WTC11 (cell line): Measurements from ENCODE around the gene ENTPD1. TPM values are rescaled to one million over a fixed set of nuclear protein-coding genes. Genes with fewer than 3 reads are reported as not detected.
"Not testable (repeated sequence)": the region's sequence is repeated elsewhere in the genome, so short reads cannot be mapped to it uniquely, and the experiment has no call there.

Experiments used
- ATAC-seq: fragments of 200-7000 bp; cut with Tn5 transposase; 2 replicates; pipeline ENCODE4 v1.10.0; 2021; ENCODE audit warnings: mild to moderate bottlenecking, moderate library complexity
- CTCF ChIA-PET: fragments of 300-600 bp; sonication (Branson Sonifier 250); formaldehyde crosslinking; loops from one replicate; lab custom pipeline; 2021; ENCODE audit warnings: antibody characterized with exemption; lab: Charles Lee
- POLR2A ChIA-PET: fragments of 350-600 bp; sonication (Branson Sonifier 250); formaldehyde crosslinking; loops from one replicate; lab custom pipeline; 2021; ENCODE audit warnings: antibody characterized with exemption; lab: Charles Lee
- DNase-seq: peaks from one replicate; pipeline ENCODE4 v3.0.0; 2021; ENCODE audit warnings: low spot score
- H3K27ac Mint-ChIP-seq: 2 replicates; pipeline ENCODE4 v1.8.0; 2021; ENCODE audit warnings: mixed read lengths
- H3K27me3 Mint-ChIP-seq: 2 replicates; pipeline ENCODE4 v1.8.0; 2021; ENCODE audit warnings: low read depth, mild to moderate bottlenecking, moderate library complexity, mixed read lengths
- H3K36me3 Mint-ChIP-seq: 2 replicates; pipeline ENCODE4 v1.8.0; 2021; ENCODE audit warnings: mixed read lengths
- H3K4me1 Mint-ChIP-seq: 2 replicates; pipeline ENCODE4 v1.8.0; 2022; ENCODE audit warnings: mixed read lengths
- H3K4me3 Mint-ChIP-seq: 2 replicates; pipeline ENCODE4 v1.8.0; 2021; ENCODE audit warnings: mild to moderate bottlenecking, moderate library complexity, mixed read lengths
- H3K9me3 Mint-ChIP-seq: 2 replicates; pipeline ENCODE4 v1.8.0; 2021; ENCODE audit warnings: mixed read lengths
- CBFB ChIP-seq: sonication (generic); formaldehyde crosslinking; IDR thresholded peaks from 2 replicates; pipeline ENCODE4 v1.8.1; 2022; ENCODE audit warnings: mild to moderate bottlenecking, low read depth, missing genetic modification reagents
- NFE2L1 ChIP-seq: sonication (generic); formaldehyde crosslinking; IDR thresholded peaks from 2 replicates; pipeline ENCODE4 v1.8.1; 2023; ENCODE audit warnings: missing genetic modification reagents
- NFYB ChIP-seq: sonication (generic); formaldehyde crosslinking; conservative IDR thresholded peaks from 2 replicates; pipeline ENCODE4 v1.8.0; 2022; ENCODE audit warnings: low read depth, missing genetic modification reagents
- NR3C1 ChIP-seq: sonication (generic); formaldehyde crosslinking; conservative IDR thresholded peaks from 2 replicates; pipeline ENCODE4 v1.8.1; 2023; ENCODE audit warnings: low read depth, mild to moderate bottlenecking, missing genetic modification reagents
- ZBTB21 ChIP-seq: sonication (generic); formaldehyde crosslinking; IDR thresholded peaks from 2 replicates; pipeline ENCODE4 v1.8.1; 2023; ENCODE audit warnings: mild to moderate bottlenecking, missing genetic modification reagents, borderline replicate concordance
- ZNF121 ChIP-seq: sonication (generic); formaldehyde crosslinking; IDR thresholded peaks from 2 replicates; pipeline ENCODE4 v1.8.0; 2023; ENCODE audit warnings: missing genetic modification reagents
- ZNF396 ChIP-seq: fragments of 250-450 bp; sonication (Bioruptor Pico); IDR thresholded peaks from 2 replicates; pipeline ENCODE4 v1.8.0; 2021; ENCODE audit warnings: mild to moderate bottlenecking, moderate library complexity, borderline replicate concordance
- ZNF416 ChIP-seq: fragments of 250-450 bp; sonication (Bioruptor Pico); IDR thresholded peaks from 2 replicates; pipeline ENCODE4 v1.9.0; 2021; ENCODE audit warnings: mild to moderate bottlenecking, inconsistent platforms
- ZNF423 ChIP-seq: fragments of 250-450 bp; sonication (Bioruptor Pico); IDR thresholded peaks from 2 replicates; pipeline ENCODE4 v2.1.2; 2022; ENCODE audit warnings: mild to moderate bottlenecking, moderate library complexity
- total RNA-seq: library from RNA; stranded (reverse); gene quantifications from 3 replicates; pipeline ENCODE4 v1.2.3, GENCODE V29; 2021
- TF ChIP-seq, protein P1 (sequence below): sonication (generic); formaldehyde crosslinking; IDR thresholded peaks from 2 replicates; pipeline ENCODE4 v1.8.0; 2023; ENCODE audit warnings: mild to moderate bottlenecking, missing genetic modification reagents
- TF ChIP-seq, protein P2 (sequence below): sonication (generic); formaldehyde crosslinking; IDR thresholded peaks from 2 replicates; pipeline ENCODE4 v1.8.1; 2022; ENCODE audit warnings: low read depth, missing genetic modification reagents, borderline replicate concordance
- TF ChIP-seq, protein P3 (sequence below): sonication (generic); formaldehyde crosslinking; IDR thresholded peaks from 2 replicates; pipeline ENCODE4 v1.8.1; 2022; ENCODE audit warnings: missing genetic modification reagents, borderline replicate concordance
- TF ChIP-seq, protein P4 (sequence below): fragments of 250-450 bp; sonication (Bioruptor Pico); conservative IDR thresholded peaks from 2 replicates; pipeline ENCODE4 v1.9.0; 2021; ENCODE audit warnings: mild to moderate bottlenecking
- TF ChIP-seq, protein P5 (sequence below): sonication (generic); formaldehyde crosslinking; IDR thresholded peaks from 2 replicates; pipeline ENCODE4 v1.8.1; 2023; ENCODE audit warnings: mild to moderate bottlenecking, missing genetic modification reagents

The ENTPD1 gene
- total RNA-seq, 1 experiment from 2014 or later, result 2.3 TPM

DNA sequence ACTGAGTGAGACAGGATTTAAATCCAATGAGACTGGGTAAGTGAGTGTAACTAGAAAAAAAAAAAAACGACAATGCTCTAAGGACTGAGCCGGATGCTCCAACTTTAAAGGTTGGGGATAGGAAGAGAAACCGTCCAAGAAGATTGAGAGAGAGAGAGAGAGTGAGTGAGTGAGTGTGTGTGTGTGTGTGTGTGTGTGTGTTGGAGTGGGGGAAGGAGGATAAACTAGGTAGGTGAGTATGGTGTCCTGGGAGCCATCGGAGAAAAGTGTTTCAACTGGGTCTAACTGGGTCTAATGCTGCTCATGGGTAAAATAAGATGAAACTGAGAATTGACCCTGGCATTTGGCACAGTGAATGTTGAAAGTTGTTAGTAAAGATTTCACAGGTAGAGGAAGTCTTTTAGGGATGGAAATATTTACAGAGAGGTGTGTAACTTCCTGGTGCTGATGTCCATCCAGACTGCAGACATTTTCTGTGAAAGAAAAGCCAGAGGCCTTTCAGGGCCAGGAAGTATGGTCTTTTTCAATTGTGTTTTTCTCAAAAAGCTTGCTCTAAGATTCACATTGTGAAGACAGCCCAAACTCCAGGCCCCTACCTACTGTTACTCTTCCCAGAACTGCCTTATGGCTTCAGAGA, 14.2 kb downstream of the ENTPD1 start:
- peaks cover 30% of the 10 kb centered on the region for H3K9me3 Mint-ChIP-seq
- H3K4me3 Mint-ChIP-seq, result no peak overlapping the region
- H3K4me1 Mint-ChIP-seq, result peaks cover 12% of the 10 kb centered on the region
- 0 out of 2 replicates have a peak overlapping the region, but pooled peaks have one; percentile 13 for H3K27ac Mint-ChIP-seq
- ATAC-seq (no peak; the same call in 1 of the 2 replicates), DNase-seq (no peak)
- ChIA-PET POLR2A (no interaction called here), CTCF (no interaction called here)
- peaks cover 38% of the 10 kb centered on the region for H3K27me3 Mint-ChIP-seq
- no peak for TF ChIP-seq ZBTB21
- TF ChIP-seq, protein P1, sequence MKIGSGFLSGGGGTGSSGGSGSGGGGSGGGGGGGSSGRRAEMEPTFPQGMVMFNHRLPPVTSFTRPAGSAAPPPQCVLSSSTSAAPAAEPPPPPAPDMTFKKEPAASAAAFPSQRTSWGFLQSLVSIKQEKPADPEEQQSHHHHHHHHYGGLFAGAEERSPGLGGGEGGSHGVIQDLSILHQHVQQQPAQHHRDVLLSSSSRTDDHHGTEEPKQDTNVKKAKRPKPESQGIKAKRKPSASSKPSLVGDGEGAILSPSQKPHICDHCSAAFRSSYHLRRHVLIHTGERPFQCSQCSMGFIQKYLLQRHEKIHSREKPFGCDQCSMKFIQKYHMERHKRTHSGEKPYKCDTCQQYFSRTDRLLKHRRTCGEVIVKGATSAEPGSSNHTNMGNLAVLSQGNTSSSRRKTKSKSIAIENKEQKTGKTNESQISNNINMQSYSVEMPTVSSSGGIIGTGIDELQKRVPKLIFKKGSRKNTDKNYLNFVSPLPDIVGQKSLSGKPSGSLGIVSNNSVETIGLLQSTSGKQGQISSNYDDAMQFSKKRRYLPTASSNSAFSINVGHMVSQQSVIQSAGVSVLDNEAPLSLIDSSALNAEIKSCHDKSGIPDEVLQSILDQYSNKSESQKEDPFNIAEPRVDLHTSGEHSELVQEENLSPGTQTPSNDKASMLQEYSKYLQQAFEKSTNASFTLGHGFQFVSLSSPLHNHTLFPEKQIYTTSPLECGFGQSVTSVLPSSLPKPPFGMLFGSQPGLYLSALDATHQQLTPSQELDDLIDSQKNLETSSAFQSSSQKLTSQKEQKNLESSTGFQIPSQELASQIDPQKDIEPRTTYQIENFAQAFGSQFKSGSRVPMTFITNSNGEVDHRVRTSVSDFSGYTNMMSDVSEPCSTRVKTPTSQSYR, result no peak
- no peak for TF ChIP-seq NFE2L1
- TF ChIP-seq, protein P2, sequence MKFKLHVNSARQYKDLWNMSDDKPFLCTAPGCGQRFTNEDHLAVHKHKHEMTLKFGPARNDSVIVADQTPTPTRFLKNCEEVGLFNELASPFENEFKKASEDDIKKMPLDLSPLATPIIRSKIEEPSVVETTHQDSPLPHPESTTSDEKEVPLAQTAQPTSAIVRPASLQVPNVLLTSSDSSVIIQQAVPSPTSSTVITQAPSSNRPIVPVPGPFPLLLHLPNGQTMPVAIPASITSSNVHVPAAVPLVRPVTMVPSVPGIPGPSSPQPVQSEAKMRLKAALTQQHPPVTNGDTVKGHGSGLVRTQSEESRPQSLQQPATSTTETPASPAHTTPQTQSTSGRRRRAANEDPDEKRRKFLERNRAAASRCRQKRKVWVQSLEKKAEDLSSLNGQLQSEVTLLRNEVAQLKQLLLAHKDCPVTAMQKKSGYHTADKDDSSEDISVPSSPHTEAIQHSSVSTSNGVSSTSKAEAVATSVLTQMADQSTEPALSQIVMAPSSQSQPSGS (CRISPR knock-in tag), result no peak
- no peak for TF ChIP-seq ZNF416 (CRISPR knock-in tag)
- TF ChIP-seq, protein P3, sequence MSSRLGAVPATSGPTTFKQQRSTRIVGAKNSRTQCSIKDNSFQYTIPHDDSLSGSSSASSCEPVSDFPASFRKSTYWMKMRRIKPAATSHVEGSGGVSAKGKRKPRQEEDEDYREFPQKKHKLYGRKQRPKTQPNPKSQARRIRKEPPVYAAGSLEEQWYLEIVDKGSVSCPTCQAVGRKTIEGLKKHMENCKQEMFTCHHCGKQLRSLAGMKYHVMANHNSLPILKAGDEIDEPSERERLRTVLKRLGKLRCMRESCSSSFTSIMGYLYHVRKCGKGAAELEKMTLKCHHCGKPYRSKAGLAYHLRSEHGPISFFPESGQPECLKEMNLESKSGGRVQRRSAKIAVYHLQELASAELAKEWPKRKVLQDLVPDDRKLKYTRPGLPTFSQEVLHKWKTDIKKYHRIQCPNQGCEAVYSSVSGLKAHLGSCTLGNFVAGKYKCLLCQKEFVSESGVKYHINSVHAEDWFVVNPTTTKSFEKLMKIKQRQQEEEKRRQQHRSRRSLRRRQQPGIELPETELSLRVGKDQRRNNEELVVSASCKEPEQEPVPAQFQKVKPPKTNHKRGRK (CRISPR knock-in tag), result no peak
- TF ChIP-seq NR3C1 (CRISPR knock-in tag), result no peak
- TF ChIP-seq, protein P4, sequence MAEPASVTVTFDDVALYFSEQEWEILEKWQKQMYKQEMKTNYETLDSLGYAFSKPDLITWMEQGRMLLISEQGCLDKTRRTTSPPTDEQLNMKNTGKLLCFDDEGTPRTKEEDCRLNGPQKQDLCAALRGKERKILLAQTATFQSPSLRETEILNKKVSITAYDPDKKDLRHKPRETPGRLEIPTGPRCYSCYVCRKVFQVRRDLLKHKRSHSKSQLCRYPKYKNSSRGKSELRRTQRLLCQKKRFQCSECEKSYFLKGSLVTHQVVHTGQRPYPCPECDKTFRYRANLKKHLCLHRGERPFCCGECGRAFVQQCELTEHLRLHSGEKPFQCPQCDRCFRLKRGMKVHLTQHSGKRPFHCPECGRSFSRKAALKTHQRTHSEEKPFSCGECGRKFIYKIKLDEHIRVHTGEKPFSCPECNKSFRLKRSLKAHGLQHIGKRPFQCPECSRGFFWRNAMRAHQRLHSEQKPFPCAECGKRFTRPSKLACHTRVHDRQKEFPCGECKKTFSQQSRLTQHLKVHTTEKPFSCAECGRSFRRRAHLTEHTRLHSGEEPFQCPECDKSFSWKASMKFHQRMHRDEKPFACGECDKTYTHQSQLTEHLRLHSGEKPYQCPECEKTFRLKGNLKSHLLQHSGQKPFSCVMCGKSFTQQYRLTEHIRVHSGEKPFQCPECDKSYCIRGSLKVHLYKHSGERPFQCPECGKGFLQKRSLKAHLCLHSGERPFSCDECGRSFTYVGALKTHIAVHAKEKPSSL (CRISPR knock-in tag), result no peak
- TF ChIP-seq, protein P5, sequence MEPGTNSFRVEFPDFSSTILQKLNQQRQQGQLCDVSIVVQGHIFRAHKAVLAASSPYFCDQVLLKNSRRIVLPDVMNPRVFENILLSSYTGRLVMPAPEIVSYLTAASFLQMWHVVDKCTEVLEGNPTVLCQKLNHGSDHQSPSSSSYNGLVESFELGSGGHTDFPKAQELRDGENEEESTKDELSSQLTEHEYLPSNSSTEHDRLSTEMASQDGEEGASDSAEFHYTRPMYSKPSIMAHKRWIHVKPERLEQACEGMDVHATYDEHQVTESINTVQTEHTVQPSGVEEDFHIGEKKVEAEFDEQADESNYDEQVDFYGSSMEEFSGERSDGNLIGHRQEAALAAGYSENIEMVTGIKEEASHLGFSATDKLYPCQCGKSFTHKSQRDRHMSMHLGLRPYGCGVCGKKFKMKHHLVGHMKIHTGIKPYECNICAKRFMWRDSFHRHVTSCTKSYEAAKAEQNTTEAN (CRISPR knock-in tag), result no peak
- no peak for TF ChIP-seq ZNF423 (CRISPR knock-in tag)
- TF ChIP-seq ZNF121 (CRISPR knock-in tag), result no peak
- no peak for TF ChIP-seq CBFB (CRISPR knock-in tag)
- TF ChIP-seq NFYB (CRISPR knock-in tag), result no peak
- TF ChIP-seq ZNF396 (CRISPR knock-in tag), result no peak
- TF ChIP-seq, all 79 proteins: peak for 0
- H3K36me3 Mint-ChIP-seq, result peaks cover 4% of the 10 kb centered on the region; the same call in 1 of the 2 replicates

DNA sequence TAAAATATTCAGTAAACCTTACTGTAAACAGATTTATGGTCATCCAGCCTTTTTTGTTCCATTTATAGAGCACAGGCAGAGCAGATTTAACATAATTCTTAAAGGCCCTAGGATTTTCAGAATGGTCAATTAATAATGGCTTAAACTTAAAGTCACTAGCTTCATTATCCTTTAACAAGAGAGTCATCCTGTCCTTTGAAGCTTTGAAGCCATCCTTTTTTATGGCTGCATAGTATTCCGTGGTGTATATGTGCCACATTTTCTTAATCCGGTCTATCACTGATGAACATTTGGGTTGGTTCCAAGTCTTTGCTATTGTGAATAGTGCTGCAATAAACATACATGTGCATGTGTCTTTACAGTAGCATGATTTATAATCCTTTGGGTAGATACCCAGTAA, 17.5 kb downstream of the ENTPD1 start:
- POLR2A ChIA-PET, ATAC-seq, DNase-seq, H3K4me3 Mint-ChIP-seq, H3K27ac Mint-ChIP-seq: not testable (repeated sequence)
- H3K9me3 Mint-ChIP-seq, result peaks cover 40% of the 10 kb centered on the region
- peaks cover 31% of the 10 kb centered on the region for H3K27me3 Mint-ChIP-seq
- H3K36me3 Mint-ChIP-seq, result peaks cover 12% of the 10 kb centered on the region
- CTCF ChIA-PET, result interaction anchor here (1.5 kb wide), 1 partner anchor 80 kb away, joined by 3 read pairs; the partner anchor contains the start of gene TCTN3
- H3K4me1 Mint-ChIP-seq, result peaks cover 12% of the 10 kb centered on the region

DNA sequence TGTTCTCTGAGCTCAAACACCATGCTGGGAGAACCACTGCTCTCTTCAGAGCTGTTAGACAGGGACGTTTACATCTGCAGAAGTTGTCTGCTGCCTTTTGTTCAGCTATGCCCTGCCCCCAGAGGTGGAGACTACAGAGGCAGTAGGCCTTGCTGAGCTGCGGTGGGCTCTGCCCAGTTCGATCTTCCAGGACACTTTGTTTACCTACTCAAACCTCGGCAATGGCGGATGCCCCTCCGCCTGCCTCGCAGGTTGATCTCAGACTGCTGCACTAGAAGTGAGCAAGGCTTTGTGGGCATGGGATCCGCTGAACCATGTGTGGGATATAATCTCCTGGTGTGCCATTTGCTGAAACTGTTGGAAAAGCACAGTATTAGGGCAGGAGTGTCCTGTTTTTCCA, 21.7 kb downstream of the ENTPD1 start:
- DNase-seq, ATAC-seq, H3K4me3 Mint-ChIP-seq, POLR2A ChIA-PET, H3K4me1 Mint-ChIP-seq, H3K27ac Mint-ChIP-seq, CTCF ChIA-PET: not testable (repeated sequence)
- H3K36me3 Mint-ChIP-seq, result peaks cover 18% of the 10 kb centered on the region
- peaks cover 45% of the 10 kb centered on the region for H3K9me3 Mint-ChIP-seq
- H3K27me3 Mint-ChIP-seq, result peaks cover 18% of the 10 kb centered on the region
